Neuronal stem cell (in vitro differentiated cells): ENCODE results near the gene COL28A1.

ENCODE experiments used
- DNase-seq: peaks from one replicate; pipeline ENCODE4 v3.0.0-alpha.2; 2013; ENCODE audit warnings: low spot score
- H2AFZ ChIP-seq: one replicate; pipeline ENCODE4 v1.6.1; 2013; ENCODE audit warnings: mild to moderate bottlenecking, low read length, inconsistent platforms
- H2AK5ac ChIP-seq: 2 replicates; pipeline ENCODE4 v1.6.1; 2013; ENCODE audit warnings: low read depth, mild to moderate bottlenecking, inconsistent platforms, low read length, moderate library complexity, mixed read lengths
- H2BK120ac ChIP-seq: 2 replicates; pipeline ENCODE4 v1.6.1; 2013; ENCODE audit warnings: low read depth, mild to moderate bottlenecking, inconsistent platforms, low read length, moderate library complexity, mixed read lengths
- H2BK12ac ChIP-seq: one replicate; pipeline ENCODE4 v1.6.1; 2013; ENCODE audit warnings: low read length, inconsistent platforms
- H2BK15ac ChIP-seq: 2 replicates; pipeline ENCODE4 v1.6.1; 2013; ENCODE audit warnings: mild to moderate bottlenecking, low read length, inconsistent platforms, mixed read lengths
- H2BK5ac ChIP-seq: one replicate; pipeline ENCODE4 v1.6.1; 2013; ENCODE audit warnings: inconsistent platforms, mild to moderate bottlenecking, low read length, moderate library complexity
- H3K14ac ChIP-seq: one replicate; pipeline ENCODE4 v1.6.1; 2013; ENCODE audit warnings: low read length, inconsistent platforms
- H3K18ac ChIP-seq: 2 replicates; pipeline ENCODE4 v1.6.1; 2013; ENCODE audit warnings: low read length, inconsistent platforms
- H3K23ac ChIP-seq: 2 replicates; pipeline ENCODE4 v1.6.1; 2013; ENCODE audit warnings: low read depth, mild to moderate bottlenecking, mixed read lengths, low read length, inconsistent platforms; ENCODE audit not compliant: poor library complexity
- H3K27ac ChIP-seq: replicated peaks from 3 replicates; pipeline ENCODE4 v1.5.1; 2013; ENCODE audit warnings: low read length, inconsistent platforms
- H3K27me3 ChIP-seq, 3 experiments: 2 replicates each; pipeline ENCODE4 v1.6.1; 2013; ENCODE audit warnings: low read length in 3 of 3, mild to moderate bottlenecking in 2 of 3, inconsistent platforms in 1 of 3, low read depth in 1 of 3, mixed read lengths in 1 of 3, moderate library complexity in 1 of 3; ENCODE audit not compliant: control insufficient read depth in 3 of 3, insufficient read depth in 3 of 3
- H3K36me3 ChIP-seq, 2 donors: replicated peaks in 1 of 2; 2 replicates each; pipeline ENCODE4 v1.6.1; 2013; ENCODE audit warnings: low read length in 2 of 2; ENCODE audit not compliant: control insufficient read depth in 2 of 2, insufficient read depth in 2 of 2
- H3K4ac ChIP-seq: 2 replicates; pipeline ENCODE4 v1.6.1; 2013; ENCODE audit warnings: inconsistent platforms, mild to moderate bottlenecking, low read length, moderate library complexity
- H3K4me1 ChIP-seq, 2 donors: 1 replicate in 1 of 2; 2 replicates in 1 of 2; pipeline ENCODE4 v1.6.1; 2013; ENCODE audit warnings: low read length in 2 of 2, low read depth in 1 of 2; ENCODE audit not compliant: control insufficient read depth in 2 of 2, insufficient read depth in 1 of 2
- H3K4me2 ChIP-seq: one replicate; pipeline ENCODE4 v1.6.1; 2013; ENCODE audit warnings: mild to moderate bottlenecking, low read length, inconsistent platforms; ENCODE audit not compliant: insufficient read depth, poor library complexity, severe bottlenecking
- H3K4me3 ChIP-seq, 2 donors: 2 replicates each; pipeline ENCODE4 v1.5.1; 2013; ENCODE audit warnings: low read length in 2 of 2, mild to moderate bottlenecking in 2 of 2, inconsistent platforms in 1 of 2, moderate library complexity in 1 of 2
- H3K79me1 ChIP-seq: one replicate; pipeline ENCODE4 v1.6.1; 2013; ENCODE audit warnings: low read depth, mild to moderate bottlenecking, inconsistent platforms, low read length, moderate library complexity
- H3K9ac ChIP-seq: one replicate; pipeline ENCODE4 v1.6.1; 2013; ENCODE audit warnings: mild to moderate bottlenecking, low read depth, low read length, inconsistent platforms; ENCODE audit not compliant: poor library complexity
- H3K9me3 ChIP-seq, 2 donors: replicated peaks in 1 of 2; 2 replicates each; pipeline versions ENCODE3 to v1.6.1; 2013; ENCODE audit warnings: low read length in 2 of 2, mild to moderate bottlenecking in 2 of 2, inconsistent platforms in 1 of 2, low read depth in 1 of 2, mixed read lengths in 1 of 2, moderate library complexity in 1 of 2; ENCODE audit not compliant: control insufficient read depth in 2 of 2, insufficient read depth in 1 of 2
- H4K8ac ChIP-seq: one replicate; pipeline ENCODE4 v1.6.1; 2013; ENCODE audit warnings: low read depth, mild to moderate bottlenecking, inconsistent platforms, low read length, moderate library complexity
- H4K91ac ChIP-seq: one replicate; pipeline ENCODE4 v1.6.1; 2013; ENCODE audit warnings: low read length, low read depth, mild to moderate bottlenecking, inconsistent platforms; ENCODE audit not compliant: poor library complexity
- whole genome bisulfite sequencing, 2 donors: extraction: QIAGEN DNeasy Blood & Tissue Kit; methylation state at CpG; one replicate each; pipeline ENCODE4 v1.1.7; 2013; ENCODE audit warnings: missing lambda C conversion rate in 2 of 2, mixed read lengths in 1 of 2; ENCODE audit not compliant: insufficient read length in 2 of 2, insufficient replicate concordance in 1 of 2; ENCODE audit errors: extremely low coverage in 2 of 2; 5-methylcytosine and 5-hydroxymethylcytosine counted together

The COL28A1 gene

GRCh38 chr7:7432979-7433378 is 102.7 kb downstream of the COL28A1 start:
- no peaks in the 10 kb centered on the region for H3K27me3 ChIP-seq
- no peaks in the 10 kb centered on the region for H3K4me1 ChIP-seq
- no peak overlapping the region for H2BK5ac ChIP-seq
- no peak overlapping the region for H2BK120ac ChIP-seq
- no peak overlapping the region for H4K8ac ChIP-seq
- H2BK15ac ChIP-seq, result no peak overlapping the region
- no peak overlapping the region for H3K27ac ChIP-seq
- H3K36me3 ChIP-seq, result no peaks in the 10 kb centered on the region
- H3K9me3 ChIP-seq, result no peaks in the 10 kb centered on the region
- no peak overlapping the region for H3K4me2 ChIP-seq
- H3K79me1 ChIP-seq, result no peaks in the 10 kb centered on the region
- H2AK5ac ChIP-seq, result no peak overlapping the region
- H3K23ac ChIP-seq, result no peak overlapping the region
- H3K4me3 ChIP-seq, result no peak overlapping the region
- H3K4ac ChIP-seq, result no peak overlapping the region
- H3K14ac ChIP-seq, result no peak overlapping the region
- H4K91ac ChIP-seq, result no peak overlapping the region
- no peak overlapping the region for H3K9ac ChIP-seq
- H2AFZ ChIP-seq, result no peak overlapping the region
- no peak for DNase-seq
- H3K18ac ChIP-seq, result no peak overlapping the region
- no peak overlapping the region for H2BK12ac ChIP-seq
- no CpG with 5 or more reads among the region's 7 CpGs for WGBS, 2 donors

- H3K9me3 ChIP-seq, result no peaks in the 10 kb centered on the region
- H3K14ac ChIP-seq, result no peak overlapping the region
- H2BK15ac ChIP-seq, result no peak overlapping the region
- no CpG with 5 or more reads among the region's 4 CpGs for WGBS, 2 donors
- no peak overlapping the region for H2AFZ ChIP-seq
- H3K23ac ChIP-seq, result no peak overlapping the region
- no peak overlapping the region for H3K4me3 ChIP-seq
- no peak overlapping the region for H3K4ac ChIP-seq
- no peak overlapping the region for H3K4me2 ChIP-seq
- H3K79me1 ChIP-seq, result no peaks in the 10 kb centered on the region
- DNase-seq, result no peak
- H3K27me3 ChIP-seq, result no peaks in the 10 kb centered on the region
- H3K4me1 ChIP-seq, result no peaks in the 10 kb centered on the region
- no peak overlapping the region for H3K27ac ChIP-seq
- no peak overlapping the region for H3K18ac ChIP-seq
- H4K8ac ChIP-seq, result no peak overlapping the region
- no peak overlapping the region for H3K9ac ChIP-seq
- no peaks in the 10 kb centered on the region for H3K36me3 ChIP-seq
- H2AK5ac ChIP-seq, result no peak overlapping the region
- H2BK5ac ChIP-seq, result no peak overlapping the region
- no peak overlapping the region for H2BK12ac ChIP-seq
- no peak overlapping the region for H4K91ac ChIP-seq
- no peak overlapping the region for H2BK120ac ChIP-seq
Measured at GRCh38 chr7:7428806-7429205, 106.9 kb downstream of the COL28A1 start.

- Histone ChIP-seq H3K4me2 (no peak overlapping the region), H3K4ac (no peak overlapping the region), H3K9ac (no peak overlapping the region), H3K79me1 (no peaks in the 10 kb centered on the region), H3K36me3 (no peaks in the 10 kb centered on the region), H2BK5ac (no peak overlapping the region), H3K9me3 (no peaks in the 10 kb centered on the region), H4K91ac (no peak overlapping the region), H3K27me3 (no peaks in the 10 kb centered on the region), H2BK12ac (no peak overlapping the region), H4K8ac (no peak overlapping the region), H2AFZ (no peak overlapping the region), H2BK120ac (no peak overlapping the region), H3K18ac (no peak overlapping the region), H3K23ac (no peak overlapping the region), H3K14ac (no peak overlapping the region), H3K4me1 (no peaks in the 10 kb centered on the region), H2AK5ac (no peak overlapping the region), H2BK15ac (no peak overlapping the region), H3K4me3 (no peak overlapping the region), H3K27ac (no peak overlapping the region)
- no CpG with 5 or more reads among the region's 1 CpG for WGBS, 2 donors
- no peak for DNase-seq
Measured at GRCh38 chr7:7427363-7427762, 108.3 kb downstream of the COL28A1 start.

- Histone ChIP-seq H2AFZ (no peak overlapping the region), H4K91ac (no peak overlapping the region), H3K4me1 (no peaks in the 10 kb centered on the region), H3K18ac (no peak overlapping the region), H3K14ac (no peak overlapping the region), H2BK15ac (no peak overlapping the region), H3K4me2 (no peak overlapping the region), H3K9me3 (no peaks in the 10 kb centered on the region), H3K4me3 (no peak overlapping the region), H2BK12ac (no peak overlapping the region), H2AK5ac (no peak overlapping the region), H3K36me3 (no peaks in the 10 kb centered on the region), H3K4ac (no peak overlapping the region), H3K23ac (no peak overlapping the region), H2BK5ac (no peak overlapping the region), H3K9ac (no peak overlapping the region), H4K8ac (no peak overlapping the region), H3K27ac (no peak overlapping the region), H2BK120ac (no peak overlapping the region), H3K27me3 (no peaks in the 10 kb centered on the region), H3K79me1 (no peaks in the 10 kb centered on the region)
- no CpG with 5 or more reads among the region's 2 CpGs for WGBS, 2 donors
- no peak for DNase-seq
Measured at GRCh38 chr7:7426676-7427075, 109.0 kb downstream of the COL28A1 start.
